ENCODE data around the gene MFN1. TPM values are rescaled to one million over a fixed set of nuclear protein-coding genes. Genes with fewer than 3 reads are reported as not detected.

The MFN1 gene
- total RNA-seq, 1 donor from 2014 or later: 67.6 TPM

DNA sequence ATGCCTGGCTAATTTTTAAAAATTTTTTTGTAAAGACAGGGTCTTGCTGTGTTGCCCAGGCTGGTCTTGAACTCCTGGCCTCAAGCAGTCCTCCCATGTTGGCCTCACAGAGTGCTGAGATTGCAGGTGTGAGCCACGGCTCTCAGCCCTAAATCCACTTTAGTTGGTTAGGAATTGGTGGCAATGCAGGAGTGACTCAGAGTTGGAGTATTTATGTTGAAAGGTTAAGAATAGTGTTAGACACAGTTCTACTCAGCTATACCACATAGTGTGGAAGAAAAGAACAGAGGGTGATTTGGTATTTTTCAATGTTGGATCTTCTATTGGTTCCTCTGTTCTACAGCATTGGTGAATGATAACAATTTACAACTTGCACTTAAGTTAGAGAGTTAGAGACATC is 17.1 kb upstream of the MFN1 start:
- no peak for DNase-seq
- ATAC-seq (ENCODE audit: poor library complexity): no peak
- intact Hi-C loops (cut with DNase I): no loop called here

DNA sequence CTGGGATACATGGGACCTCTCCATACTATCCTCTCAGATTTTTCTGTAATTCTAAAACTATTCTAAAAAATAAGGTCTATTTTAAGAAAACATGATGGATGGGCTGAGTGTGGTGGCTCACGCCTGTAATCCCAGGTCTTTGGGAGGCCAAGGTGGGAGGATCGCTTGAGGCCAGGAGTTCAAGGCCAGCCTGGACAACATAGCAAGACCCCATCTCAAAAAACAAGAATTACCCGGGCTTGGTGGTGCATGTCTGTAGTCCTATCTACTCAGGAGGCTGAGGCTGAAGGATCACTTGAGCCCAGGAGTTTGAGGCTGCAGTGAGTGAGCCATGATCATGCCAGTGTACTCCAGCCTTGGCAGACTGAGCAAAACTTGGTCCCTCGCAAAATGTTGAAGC is 15.3 kb upstream of the MFN1 start:
- intact Hi-C loops (cut with DNase I): no loop called here
- no peak for DNase-seq

DNA sequence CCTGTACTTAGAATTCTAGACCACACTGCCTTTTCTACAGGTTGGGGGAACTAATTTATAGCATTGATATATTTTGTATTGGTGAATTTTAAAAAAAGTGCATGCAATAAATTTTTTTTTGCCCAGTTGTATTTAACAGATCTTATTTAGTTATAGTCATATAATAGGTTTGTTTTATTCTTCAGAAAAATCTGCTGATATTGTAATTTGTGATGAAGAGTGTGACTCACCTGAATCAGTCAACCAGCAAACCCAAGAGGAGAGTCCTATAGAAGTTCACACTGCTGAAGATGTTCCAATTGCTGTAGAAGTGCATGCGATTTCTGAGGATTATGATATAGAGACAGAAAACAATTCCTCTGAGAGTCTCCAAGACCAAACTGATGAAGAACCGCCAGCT is 14.4 kb upstream of the MFN1 start:
- ATAC-seq (ENCODE audit: poor library complexity) (no peak), DNase-seq (no peak)
- intact Hi-C loops (cut with DNase I): no loop called here

More for the DNA sequence above, 15.3 kb upstream of the MFN1 start:
- no peak for ATAC-seq (ENCODE audit: poor library complexity)

DNA sequence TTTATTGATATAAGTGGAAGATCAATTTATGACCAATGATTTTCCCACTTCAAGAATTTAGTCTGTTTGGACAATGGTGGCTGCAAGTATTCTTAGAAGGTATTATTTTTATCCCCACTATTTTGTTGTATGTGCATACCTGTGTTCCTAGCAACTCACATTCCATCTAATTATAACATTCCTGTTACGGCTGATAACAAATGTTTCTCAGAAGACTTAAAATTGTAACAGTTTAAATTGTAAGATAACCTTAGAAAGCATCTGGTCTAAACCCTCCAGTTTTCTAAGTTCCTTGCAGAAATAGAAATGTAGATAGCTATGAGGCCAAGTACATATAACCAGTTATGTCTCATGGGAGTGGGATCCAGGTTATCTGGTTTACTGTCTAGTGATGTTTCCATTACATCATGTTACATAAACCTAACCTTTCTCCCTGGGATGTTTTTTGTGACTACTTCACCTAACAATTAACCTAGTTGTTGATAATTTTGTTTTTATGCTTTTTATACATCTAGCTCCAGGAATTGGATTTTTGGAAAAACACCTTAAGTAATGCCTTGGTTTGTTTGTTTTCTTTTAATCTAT is 11.1 kb upstream of the MFN1 start:
- intact Hi-C loops (cut with DNase I): no loop called here

DNA sequence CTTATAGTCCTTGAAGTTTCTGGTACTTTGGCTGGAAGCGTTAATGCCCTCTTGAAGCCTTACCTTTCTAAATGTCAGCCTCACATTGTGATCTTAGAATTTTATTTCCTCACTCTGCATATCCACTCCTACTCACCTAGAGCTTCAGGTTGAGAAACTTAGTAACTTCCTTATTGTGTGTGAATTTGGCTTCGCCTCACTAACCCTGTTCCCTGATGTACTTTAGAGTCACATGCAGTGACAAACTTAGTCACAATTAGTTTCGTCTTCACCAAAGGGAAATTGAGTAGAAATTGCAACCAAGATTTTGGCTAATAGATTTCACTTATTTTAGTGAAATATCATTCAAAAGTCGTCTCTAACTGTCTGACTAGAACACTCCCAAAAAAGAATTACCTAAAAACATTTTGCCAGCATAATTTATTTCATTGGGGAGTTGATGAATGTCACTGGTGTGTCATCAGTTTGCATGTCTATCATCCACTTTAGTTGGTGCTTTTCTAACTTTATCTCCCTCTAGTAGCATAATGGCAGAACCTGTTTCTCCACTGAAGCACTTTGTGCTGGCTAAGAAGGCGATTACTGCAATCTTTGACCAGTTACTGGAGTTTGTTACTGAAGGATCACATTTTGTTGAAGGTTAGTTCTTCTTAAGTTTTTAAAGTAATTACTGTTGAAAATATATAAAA is 960 bp downstream of the MFN1 start:
- intact Hi-C loops (cut with DNase I): no loop called here
- DNase-seq (no peak), ATAC-seq (ENCODE audit: poor library complexity) (no peak)

More for the DNA sequence above, 11.1 kb upstream of the MFN1 start:
- ATAC-seq (ENCODE audit: poor library complexity) (peak; percentile 87), DNase-seq (no peak)

DNA sequence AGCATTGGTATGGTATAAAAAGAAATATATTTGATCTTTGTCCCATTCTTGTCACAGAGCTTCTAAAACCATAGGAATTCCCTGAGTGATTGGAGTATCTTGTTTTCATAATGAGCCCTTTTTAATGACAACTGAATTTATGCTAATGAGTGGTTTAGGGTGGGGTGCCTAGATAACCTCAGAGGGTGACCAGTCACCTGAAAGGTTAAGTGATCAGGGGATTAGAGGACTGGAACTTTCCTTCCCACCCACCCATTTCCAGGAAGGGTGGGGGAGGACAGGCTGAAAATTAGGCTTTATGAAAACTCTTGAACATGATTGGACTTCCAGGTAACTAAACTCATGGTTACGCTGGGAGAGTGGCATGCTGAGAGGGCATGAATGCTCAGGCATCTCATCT is 8.5 kb downstream of the MFN1 start:
- no peak for ATAC-seq (ENCODE audit: poor library complexity)
- intact Hi-C loops (cut with DNase I): no loop called here
- DNase-seq: no peak

DNA sequence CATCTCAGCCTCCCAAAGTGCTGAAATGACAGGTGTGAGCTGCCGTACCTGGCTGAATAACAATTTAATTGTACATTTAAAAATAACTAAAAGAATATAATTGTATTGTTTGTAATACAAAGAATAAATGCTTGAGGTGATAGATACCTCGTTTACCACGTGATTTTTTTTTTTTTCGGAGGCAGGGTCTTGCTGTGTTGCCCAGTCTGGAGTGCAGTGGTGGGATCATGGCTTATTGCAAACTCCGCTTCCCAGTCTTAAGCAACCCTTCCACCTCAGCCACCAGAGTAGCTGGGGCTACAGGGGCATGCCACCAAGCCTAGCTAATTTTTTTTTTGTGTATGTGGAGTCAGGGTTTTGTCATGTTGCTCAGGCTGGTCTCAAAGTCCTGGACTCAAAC is 15.8 kb downstream of the MFN1 start:
- intact Hi-C loops (cut with DNase I): no loop called here
- DNase-seq (no peak), ATAC-seq (ENCODE audit: poor library complexity) (no peak)

DNA sequence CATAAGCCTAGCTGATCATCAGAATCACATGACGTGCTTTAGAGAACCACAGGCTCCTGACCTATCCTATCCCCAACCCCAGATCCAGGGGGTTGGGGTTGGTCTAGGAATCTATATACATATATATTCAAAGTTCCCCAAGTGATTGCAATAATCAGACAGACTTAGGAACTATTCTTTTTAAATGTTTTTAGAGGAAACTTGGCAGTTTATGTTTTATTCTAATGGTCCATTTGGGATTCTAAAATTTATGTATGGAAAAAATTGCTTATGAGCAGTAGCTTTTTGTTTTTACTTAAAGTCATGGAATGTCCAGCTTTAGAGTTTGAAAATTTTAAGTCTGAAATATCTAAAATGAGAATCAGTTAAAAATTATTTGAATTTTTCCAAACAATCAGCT is 22.1 kb downstream of the MFN1 start:
- intact Hi-C loops (cut with DNase I): no loop called here
- no peak for ATAC-seq (ENCODE audit: poor library complexity)
- DNase-seq: no peak

DNA sequence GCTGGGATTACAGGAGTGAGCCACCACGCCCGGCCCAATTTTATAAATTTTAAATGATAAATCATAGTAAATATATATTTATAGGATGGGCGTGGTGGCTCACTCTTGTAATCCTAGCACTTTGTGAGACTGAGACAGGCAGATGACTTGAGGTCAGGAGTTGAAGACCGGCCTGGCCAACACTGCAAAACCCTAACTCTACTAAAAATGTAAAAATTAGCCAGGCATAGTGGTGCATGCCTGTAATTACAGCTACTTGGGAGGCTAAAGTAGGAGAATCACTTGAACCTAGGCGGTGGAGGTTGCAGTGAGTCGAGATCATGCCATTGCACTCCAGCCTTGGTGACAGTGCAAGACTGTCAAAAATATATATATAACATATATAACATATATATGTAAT is 26.4 kb downstream of the MFN1 start:
- no peak for DNase-seq
- intact Hi-C loops (cut with DNase I): no loop called here
- no peak for ATAC-seq (ENCODE audit: poor library complexity)

DNA sequence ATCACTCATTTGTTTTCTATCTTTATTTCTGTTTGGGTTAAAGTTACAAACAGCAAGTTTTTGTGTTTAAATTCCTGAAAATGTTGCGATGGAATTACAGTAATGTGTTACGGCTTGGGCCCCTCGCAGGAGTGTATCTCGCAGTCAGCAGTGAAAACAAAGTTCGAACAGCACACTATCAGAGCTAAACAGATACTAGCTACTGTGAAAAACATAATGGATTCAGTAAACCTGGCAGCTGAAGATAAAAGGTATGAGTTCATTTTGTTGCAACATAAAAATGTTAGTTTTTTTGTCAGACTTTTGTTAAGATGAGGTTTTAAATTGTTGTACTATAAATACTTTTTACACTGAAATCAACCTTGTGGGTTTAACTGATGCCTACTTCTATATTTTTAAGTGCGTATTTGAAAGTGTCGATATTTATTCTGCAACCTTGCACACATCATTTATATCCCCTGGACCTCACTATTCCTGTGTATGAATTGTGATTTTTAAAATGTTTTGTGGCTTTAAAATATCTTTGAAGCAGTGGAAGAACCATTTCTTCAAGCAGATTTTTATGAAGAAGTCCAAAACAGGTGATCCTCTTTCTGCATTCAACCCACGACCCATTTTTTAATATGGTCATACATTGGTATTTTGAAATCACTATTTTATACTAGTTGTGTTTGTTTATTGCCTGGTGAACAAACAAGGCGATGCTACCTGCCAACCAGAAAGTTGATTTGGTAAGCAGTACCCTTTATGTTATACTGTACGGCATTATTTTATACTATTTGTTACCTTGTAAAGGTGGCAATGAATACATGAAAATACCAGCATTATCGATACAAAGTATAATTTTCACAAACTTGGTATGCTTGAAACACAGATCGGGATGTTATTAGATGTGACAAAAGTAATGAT is 27.8 kb downstream of the MFN1 start:
- no peak for DNase-seq
- intact Hi-C loops (cut with DNase I): no loop called here
- ATAC-seq (ENCODE audit: poor library complexity): no peak

DNA sequence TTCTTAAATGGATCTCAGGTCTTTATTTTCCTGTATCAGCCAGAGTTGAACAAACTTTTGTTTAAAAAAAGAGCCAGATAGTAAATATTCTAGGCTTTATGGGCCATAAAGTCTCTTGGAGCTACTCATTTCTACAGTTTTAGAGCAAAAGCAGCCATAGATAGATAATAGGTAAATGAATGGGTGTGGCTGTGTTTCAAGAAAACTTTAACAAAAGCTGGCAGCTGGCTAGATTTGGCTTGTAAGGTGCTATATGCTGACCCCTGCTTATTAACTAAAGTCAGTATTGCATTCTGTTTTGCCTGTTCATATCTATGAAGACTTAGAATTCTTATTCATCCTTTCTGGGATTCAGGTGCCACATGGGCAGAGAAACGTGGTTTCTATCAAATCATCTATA is 29.0 kb downstream of the MFN1 start:
- ATAC-seq (ENCODE audit: poor library complexity) (no peak), DNase-seq (no peak)
- intact Hi-C loops (cut with DNase I): no loop called here

DNA sequence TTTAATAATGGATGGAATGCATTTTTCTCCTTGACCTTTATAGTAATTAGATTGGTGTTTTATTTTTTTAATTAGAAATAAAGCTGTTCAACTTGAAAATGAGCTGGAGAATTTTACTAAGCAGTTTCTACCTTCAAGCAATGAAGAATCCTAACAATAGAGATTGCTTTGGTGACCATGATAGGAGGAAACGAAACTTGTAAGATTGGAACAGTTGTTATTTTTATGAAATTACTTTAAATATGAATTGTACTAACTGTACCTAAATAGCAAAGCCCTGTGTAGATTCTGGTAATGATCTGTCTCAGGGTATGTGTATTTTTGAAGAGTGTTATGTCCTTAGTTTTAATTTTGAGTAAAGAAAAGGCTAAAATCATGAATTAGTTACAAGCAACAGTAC is 44.4 kb downstream of the MFN1 start:
- no peak for ATAC-seq (ENCODE audit: poor library complexity)
- intact Hi-C loops (cut with DNase I): no loop called here
- no peak for DNase-seq

DNA sequence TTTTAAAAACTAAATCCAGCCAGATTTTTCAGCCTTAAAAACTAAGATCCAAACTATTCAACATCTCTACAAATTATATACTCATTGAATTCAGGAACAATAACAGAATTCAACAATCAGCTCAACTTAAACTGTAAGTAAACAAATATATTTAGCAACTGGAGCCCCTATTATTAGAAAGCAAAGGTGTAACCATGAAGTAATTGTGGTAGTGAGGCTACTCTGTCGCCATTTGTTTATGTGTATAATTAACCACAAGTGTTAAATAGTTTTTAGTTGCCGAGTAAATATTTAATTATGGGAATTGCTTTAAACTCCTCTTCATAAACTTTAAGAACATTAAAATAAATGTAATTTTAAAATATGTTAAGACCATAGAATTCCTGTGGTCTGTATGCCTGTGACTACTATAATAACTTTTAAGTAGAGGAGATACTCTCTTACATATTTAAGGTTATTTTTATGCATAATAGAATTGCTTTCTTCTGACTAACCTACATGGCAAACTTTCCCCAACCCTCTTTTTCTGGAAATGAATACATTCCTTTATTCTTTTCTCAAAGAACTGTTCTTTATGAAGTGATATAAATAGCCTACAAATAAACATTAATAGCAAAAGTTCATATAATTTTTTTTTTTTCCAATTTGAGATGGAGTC is 51.2 kb downstream of the MFN1 start:
- no peak for ATAC-seq (ENCODE audit: poor library complexity)

DNA sequence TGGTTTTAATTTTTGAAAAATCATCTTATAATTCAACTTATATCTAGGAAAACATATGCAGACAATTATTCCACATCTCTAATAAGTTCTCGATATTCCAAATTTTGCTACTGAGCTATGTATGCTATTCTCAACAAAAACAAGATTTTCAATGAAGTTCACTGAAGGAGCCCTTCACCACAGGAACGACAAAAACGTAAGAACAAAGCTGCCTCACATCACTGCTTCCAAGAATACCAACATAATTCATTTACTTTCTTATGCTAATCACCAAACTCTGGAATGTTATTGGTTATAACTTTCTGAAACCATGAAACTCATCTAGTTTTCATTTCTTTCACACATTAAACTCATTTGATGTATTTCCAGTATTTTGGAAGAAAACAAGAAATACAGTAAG is 54.1 kb downstream of the MFN1 start:
- ATAC-seq (ENCODE audit: poor library complexity) (no peak), DNase-seq (no peak)
- intact Hi-C loops (cut with DNase I): no loop called here

More for the DNA sequence above, 51.2 kb downstream of the MFN1 start:
- intact Hi-C loops (cut with DNase I): no loop called here
- DNase-seq: no peak

DNA sequence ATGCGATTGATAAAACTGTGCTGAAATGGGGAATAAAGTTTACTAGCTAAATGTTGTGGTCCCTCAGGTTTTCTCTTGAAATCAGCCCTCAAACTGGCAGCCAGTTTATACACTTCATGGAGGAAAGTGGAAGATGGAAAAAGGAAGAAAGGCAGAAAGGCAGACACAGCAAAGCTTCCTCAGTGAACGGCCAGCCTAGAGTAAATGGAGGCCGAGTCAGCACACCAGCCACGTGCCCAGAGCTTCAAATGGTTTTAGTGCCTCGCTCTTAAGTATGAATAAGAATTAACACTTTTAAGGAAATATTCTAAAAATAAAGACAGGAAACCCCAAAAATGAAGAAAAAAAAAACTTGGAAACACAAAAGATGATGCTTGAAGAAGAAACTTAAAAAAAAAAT is 55.5 kb downstream of the MFN1 start:
- intact Hi-C loops (cut with DNase I): no loop called here
- ATAC-seq (ENCODE audit: poor library complexity): no peak
- no peak for DNase-seq

DNA sequence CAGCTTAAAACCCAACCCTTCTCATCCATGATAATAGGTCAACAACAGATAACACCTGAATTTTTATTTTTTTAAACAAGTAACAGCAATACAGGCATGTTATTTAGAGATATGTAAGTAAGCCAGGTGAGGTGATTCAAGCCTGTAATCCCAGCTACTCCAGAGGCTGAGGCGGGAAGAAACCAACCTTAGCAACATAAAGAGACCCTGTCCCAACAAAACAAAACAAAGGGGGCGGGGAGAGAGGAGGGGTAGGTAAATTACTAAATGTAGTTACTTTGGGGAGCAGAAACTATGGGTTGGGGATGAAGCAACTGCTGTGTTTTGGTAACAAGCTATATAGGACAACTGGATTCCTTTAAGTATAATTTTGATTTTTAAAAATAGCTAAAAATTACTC is 56.8 kb downstream of the MFN1 start:
- DNase-seq (no peak), ATAC-seq (ENCODE audit: poor library complexity) (no peak)
- intact Hi-C loops (cut with DNase I): no loop called here

DNA sequence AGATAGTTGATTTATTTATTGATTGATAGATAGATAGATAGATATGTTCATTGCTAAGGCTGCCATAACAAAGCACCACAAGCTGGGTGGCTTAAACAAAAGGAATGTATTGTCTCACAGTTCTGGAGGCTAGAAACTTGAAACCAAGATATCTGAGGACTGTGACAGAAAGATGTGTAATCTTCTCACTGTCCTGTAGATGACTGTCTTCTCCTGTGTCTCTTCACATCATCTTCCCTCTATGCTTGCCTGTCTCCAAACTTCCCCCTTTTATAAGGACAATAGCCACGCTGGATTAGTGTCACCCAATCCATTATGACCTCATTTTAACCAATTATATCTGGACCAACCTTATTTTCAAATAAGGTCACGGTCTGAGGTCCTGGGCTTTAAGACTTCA is 62.8 kb downstream of the MFN1 start:
- no peak for ATAC-seq (ENCODE audit: poor library complexity)
- DNase-seq: no peak
- intact Hi-C loops (cut with DNase I): no loop called here

DNA sequence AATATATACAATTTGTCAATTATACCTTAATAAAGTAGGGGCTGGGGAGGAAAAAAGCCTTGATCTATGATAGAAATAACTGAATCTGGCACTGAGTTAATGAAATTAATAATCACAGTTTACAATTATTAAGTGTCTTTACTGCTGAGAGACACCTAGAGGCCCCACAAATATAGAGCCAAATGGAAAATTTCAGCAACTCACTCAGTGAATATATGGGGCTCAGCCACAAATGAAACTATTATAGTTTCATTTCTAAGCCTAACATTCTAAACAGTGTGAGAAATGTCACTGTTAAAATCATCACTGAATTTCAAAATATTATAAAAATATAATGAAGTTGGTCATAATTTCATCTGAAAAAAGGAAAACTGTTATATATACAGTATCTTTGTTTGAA is 63.5 kb downstream of the MFN1 start:
- intact Hi-C loops (cut with DNase I): no loop called here
- ATAC-seq (ENCODE audit: poor library complexity): no peak
- no peak for DNase-seq

DNA sequence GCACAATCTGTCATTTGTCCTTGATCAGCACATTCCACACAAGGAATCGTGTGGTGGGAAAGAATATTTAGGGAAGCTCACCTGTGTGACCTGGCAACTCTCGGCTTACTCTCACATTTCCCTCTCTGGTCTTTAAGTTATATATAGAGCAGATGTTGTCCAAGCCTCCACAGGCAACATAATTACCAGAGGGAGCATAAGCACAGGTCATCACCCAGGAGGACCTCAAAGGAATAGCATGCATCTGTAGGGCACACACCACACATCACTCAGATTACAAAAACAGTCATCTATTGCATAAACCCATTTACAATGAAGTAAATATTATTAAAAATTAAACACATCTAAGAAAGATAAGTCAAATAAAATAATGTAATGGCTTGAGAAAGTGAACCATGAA is 67.3 kb downstream of the MFN1 start:
- intact Hi-C loops (cut with DNase I): no loop called here
- DNase-seq (no peak), ATAC-seq (ENCODE audit: poor library complexity) (peak; percentile 57)
